Measurements from ENCODE around the gene ETV2.

Gene ETV2

DNA sequence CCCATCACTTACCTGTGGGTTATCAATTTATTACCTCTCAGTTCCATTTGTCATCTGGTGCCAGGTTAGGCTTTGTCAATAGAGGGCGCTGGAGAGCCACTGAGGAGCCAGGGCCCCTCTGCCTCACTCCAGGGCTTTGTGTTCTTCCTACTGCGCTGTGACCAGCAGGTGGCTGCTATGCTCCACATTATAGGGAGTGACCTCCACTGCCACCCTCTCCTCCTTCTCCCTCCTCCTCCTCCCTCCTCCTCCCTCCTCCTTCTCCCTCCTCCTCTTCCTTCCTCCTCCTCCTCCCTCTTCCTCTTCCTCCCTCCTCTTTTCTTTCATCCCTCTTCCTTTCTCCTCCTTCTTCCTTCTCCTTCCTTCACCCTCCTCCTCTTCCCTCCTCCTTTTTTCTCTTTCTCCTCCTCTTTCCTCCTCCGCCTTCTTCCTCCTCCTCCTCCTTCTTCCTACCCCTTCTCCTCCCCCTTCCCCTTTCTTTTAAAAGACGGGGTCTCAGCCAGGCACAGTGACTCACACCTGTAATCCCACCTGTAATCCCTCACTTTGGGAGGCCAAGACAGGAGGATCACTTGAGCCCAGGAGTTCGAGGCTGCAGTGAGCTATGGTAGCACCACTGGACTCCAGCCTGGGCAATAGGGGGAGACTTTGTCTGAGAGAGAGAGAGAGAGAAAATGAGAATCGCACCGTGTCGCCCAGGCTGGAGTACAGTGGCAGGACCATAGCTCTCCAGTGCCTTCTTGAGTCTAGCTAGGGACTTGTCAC is 52.5 kb downstream of the ETV2 start:
- no peak for TF ChIP-seq ZNF274 (IDR thresholded peaks at IDR 0.05; ENCODE audit: low read depth, low read length)
- no peak overlapping the region for H3K4me3 ChIP-seq (ENCODE audit: low read length)

Data from GM08714 (cell line).